Activated T-cell treated with anti-CD3 and anti-CD28 coated beads for 1 hour (primary cell): Measurements from ENCODE around the gene ALG11.

Experiments
- DNase-seq: peaks from one replicate; pipeline ENCODE4 v3.0.0-alpha.2; 2020; ENCODE audit warnings: low read depth

Gene ALG11

GRCh38 chr13:51997641-51998330, 14.4 kb upstream of the ALG11 start:
- no peak for DNase-seq

- DNase-seq, result no peak
These were observed 13.3 kb upstream of the ALG11 start for GRCh38 chr13:51998723-51999509.

GRCh38 chr13:51999510-51999911, 12.7 kb upstream of the ALG11 start:
- no peak for DNase-seq

GRCh38 chr13:51999921-52000320, 12.3 kb upstream of the ALG11 start:
- no peak for DNase-seq

- DNase-seq, result no peak
These were observed 11.0 kb upstream of the ALG11 start for GRCh38 chr13:52001120-52001731.

- DNase-seq, result no peak
These were observed 9.8 kb upstream of the ALG11 start for GRCh38 chr13:52002361-52002760.

- DNase-seq, result no peak
These were observed 8.7 kb upstream of the ALG11 start for GRCh38 chr13:52003541-52003940.

- no peak for DNase-seq
These were observed 7.6 kb upstream of the ALG11 start for GRCh38 chr13:52004511-52005170.

- DNase-seq, result no peak
These were observed 6.2 kb upstream of the ALG11 start for GRCh38 chr13:52005841-52006522.

GRCh38 chr13:52006523-52007245, 5.5 kb upstream of the ALG11 start:
- no peak for DNase-seq

GRCh38 chr13:52009946-52010345, 2.3 kb upstream of the ALG11 start:
- no peak for DNase-seq

- DNase-seq, result peak; percentile 5
These were observed 1.1 kb upstream of the ALG11 start, which contains the start of gene ATP7B for GRCh38 chr13:52010890-52011631. Gene ATP7B, minus strand, starts transcription at chr13:52011450. Its CDS starts 113 bp downstream, at chr13:52011337.

GRCh38 chr13:52012512-52012836, 276 bp downstream of the ALG11 start:
- no peak for DNase-seq

GRCh38 chr13:52016296-52016695, 4.1 kb downstream of the ALG11 start:
- DNase-seq, result no peak

- no peak for DNase-seq
These were observed 8.0 kb downstream of the ALG11 start for GRCh38 chr13:52020191-52020590.

GRCh38 chr13:52022356-52022755, 10.2 kb downstream of the ALG11 start:
- no peak for DNase-seq

- no peak for DNase-seq
These were observed 12.3 kb downstream of the ALG11 start, which contains the start of gene UTP14C for GRCh38 chr13:52024481-52024880. Gene UTP14C, plus strand, starts transcription at chr13:52024691. Its CDS starts 4,114 bp downstream, at chr13:52028805.

- no peak for DNase-seq
These were observed 13.5 kb downstream of the ALG11 start for GRCh38 chr13:52025475-52026245.

- DNase-seq, result no peak
These were observed 14.0 kb downstream of the ALG11 start for GRCh38 chr13:52026246-52026626.

GRCh38 chr13:52027832-52028231, 15.6 kb downstream of the ALG11 start:
- no peak for DNase-seq
